Left ventricle myocardium inferior (tissue), 1 donor: Measurements from ENCODE around the gene PMFBP1. TPM values are rescaled to one million over a fixed set of nuclear protein-coding genes. Genes with fewer than 3 reads are reported as not detected.

Experiments
- DNase-seq: peaks from one replicate; pipeline ENCODE4 v3.0.0-alpha.2; 2020
- H3K27ac ChIP-seq: fragments of 200-600 bp; replicated peaks from 2 replicates; pipeline ENCODE4 v1.8.0; 2021
- H3K27me3 ChIP-seq: fragments of 200-600 bp; 2 replicates; pipeline ENCODE4 v1.8.0; 2021; ENCODE audit warnings: low read depth
- H3K36me3 ChIP-seq: fragments of 200-600 bp; 2 replicates; pipeline ENCODE4 v1.8.0; 2021
- H3K4me1 ChIP-seq: fragments of 200-600 bp; 2 replicates; pipeline ENCODE4 v1.8.0; 2021
- H3K4me3 ChIP-seq: fragments of 200-600 bp; 2 replicates; pipeline ENCODE4 v1.8.0; 2021; ENCODE audit warnings: mild to moderate bottlenecking, moderate library complexity
- H3K9me3 ChIP-seq: fragments of 200-600 bp; replicated peaks from 2 replicates; pipeline ENCODE4 v1.8.0; 2021
- intact Hi-C: fragments of 100-400 bp; cut with micrococcal nuclease; formaldehyde crosslinking; loops from one replicate; pipeline ENCODE4 v1.11.0; 2022
- total RNA-seq: library from RNA; stranded (reverse); fragmentation: NEBNext Ultra II Directional; extraction: Animal tissue kit (Norgen Biotek cat#: 25700); gene quantifications from one replicate; pipeline ENCODE4 v1.2.1, GENCODE V29; 2021
- TF ChIP-seq, protein P1 (sequence below): fragments of 200-600 bp; IDR thresholded peaks from 2 replicates; pipeline ENCODE4 v1.8.0; 2021; ENCODE audit warnings: antibody characterized with exemption, mild to moderate bottlenecking, borderline replicate concordance
- donor health status: DM: no; HTN: yes; CAD: no; lungs with severe emphysema.

The PMFBP1 gene
- total RNA-seq, 1 donor from 2014 or later, result 0.05 TPM

DNA sequence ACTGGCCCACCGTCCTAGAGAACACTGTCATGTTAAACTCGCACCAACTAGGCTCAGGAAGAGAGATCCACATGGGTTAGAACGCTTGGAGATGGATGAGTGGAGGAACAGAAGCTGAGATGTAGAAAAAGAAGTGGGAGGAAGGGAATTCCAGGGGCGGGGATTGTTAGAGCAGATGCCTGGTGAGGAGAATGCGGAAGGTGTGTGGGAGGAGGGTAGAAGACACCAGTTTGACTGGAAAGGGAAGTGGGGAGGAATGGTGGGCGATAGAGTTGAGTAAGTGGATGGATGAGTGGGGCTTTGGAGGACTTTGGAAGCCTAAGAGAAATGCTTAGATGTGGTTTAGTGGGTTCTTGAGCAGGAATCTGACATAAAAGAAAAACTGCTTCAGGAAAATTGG lies 40.9 kb downstream of the PMFBP1 start:
- H3K4me3 ChIP-seq, result no peak overlapping the region
- peaks cover 9% of the 10 kb centered on the region for H3K27me3 ChIP-seq
- TF ChIP-seq, protein P1, sequence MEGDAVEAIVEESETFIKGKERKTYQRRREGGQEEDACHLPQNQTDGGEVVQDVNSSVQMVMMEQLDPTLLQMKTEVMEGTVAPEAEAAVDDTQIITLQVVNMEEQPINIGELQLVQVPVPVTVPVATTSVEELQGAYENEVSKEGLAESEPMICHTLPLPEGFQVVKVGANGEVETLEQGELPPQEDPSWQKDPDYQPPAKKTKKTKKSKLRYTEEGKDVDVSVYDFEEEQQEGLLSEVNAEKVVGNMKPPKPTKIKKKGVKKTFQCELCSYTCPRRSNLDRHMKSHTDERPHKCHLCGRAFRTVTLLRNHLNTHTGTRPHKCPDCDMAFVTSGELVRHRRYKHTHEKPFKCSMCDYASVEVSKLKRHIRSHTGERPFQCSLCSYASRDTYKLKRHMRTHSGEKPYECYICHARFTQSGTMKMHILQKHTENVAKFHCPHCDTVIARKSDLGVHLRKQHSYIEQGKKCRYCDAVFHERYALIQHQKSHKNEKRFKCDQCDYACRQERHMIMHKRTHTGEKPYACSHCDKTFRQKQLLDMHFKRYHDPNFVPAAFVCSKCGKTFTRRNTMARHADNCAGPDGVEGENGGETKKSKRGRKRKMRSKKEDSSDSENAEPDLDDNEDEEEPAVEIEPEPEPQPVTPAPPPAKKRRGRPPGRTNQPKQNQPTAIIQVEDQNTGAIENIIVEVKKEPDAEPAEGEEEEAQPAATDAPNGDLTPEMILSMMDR, result no peak
- H3K27ac ChIP-seq, result no peak overlapping the region
- peaks cover 6% of the 10 kb centered on the region for H3K9me3 ChIP-seq
- no peaks in the 10 kb centered on the region for H3K4me1 ChIP-seq
- no peaks in the 10 kb centered on the region for H3K36me3 ChIP-seq
- intact Hi-C loops, result no loop called here
- no peak for DNase-seq

DNA sequence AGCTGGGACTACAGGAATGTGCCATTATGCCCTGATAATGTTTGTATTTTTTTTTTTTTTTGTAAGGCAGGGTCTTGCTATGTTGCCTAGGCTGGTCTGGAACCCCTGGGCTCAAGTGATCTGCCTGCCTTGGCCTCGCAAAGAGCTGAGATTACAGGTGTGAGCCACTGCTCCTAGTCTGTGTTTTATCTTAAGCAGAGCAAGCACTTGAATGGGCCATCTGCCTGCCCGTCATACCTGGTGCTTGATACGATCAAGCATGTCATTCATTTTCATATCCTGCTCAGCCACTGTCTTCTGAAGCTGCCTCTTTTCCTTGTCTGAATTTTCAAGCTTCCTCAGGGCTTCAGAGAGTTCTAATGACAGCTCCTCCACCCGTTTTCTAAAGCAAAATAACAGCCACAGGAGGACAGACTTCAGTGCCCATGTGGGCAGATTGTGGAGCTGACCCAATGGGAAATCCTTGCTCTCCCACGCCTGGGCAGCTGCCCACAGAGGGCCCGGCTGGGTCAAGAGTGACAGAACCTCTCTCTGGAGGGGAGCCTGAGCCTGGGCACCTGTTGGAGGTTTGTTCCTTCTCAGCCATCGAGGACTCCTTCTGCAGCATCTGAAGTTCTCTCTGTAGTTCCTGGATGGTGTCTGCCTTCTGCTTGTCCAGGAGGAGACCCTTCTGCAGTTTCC lies 41.8 kb downstream of the PMFBP1 start:
- intact Hi-C loops, result no loop called here
- peaks cover 6% of the 10 kb centered on the region for H3K9me3 ChIP-seq

DNA sequence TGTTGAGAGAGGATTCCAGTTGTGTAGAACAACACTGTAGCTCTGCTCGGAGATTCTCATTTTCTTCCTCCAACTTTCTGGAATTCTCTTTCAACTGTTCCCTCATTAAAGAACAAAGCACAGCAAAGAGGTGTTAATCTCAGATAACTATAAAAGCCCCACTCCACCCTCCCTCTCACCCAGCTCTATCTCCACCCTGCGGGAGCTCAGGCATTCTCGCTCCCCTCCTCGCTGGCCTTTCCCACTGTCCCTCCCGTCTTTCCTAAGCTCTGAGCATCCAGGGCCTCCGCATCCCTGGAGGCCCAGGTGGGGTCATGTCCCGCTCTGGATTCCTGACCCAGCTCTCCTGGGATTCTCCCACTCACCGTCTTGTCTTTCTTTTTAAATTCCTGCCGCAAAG lies 43.3 kb downstream of the PMFBP1 start:
- TF ChIP-seq, protein P1, result no peak
- Histone ChIP-seq H3K27me3 (peaks cover 9% of the 10 kb centered on the region), H3K27ac (no peak overlapping the region), H3K36me3 (no peaks in the 10 kb centered on the region), H3K4me3 (no peak overlapping the region), H3K4me1 (peaks cover 3% of the 10 kb centered on the region), H3K9me3 (peaks cover 6% of the 10 kb centered on the region)
- no peak for DNase-seq
- intact Hi-C loops, result no loop called here

More for the DNA sequence above, 41.8 kb downstream of the PMFBP1 start:
- H3K4me3 ChIP-seq, result no peak overlapping the region
- TF ChIP-seq, protein P1, result no peak
- no peaks in the 10 kb centered on the region for H3K4me1 ChIP-seq
- peaks cover 9% of the 10 kb centered on the region for H3K27me3 ChIP-seq
- no peak for DNase-seq
- H3K36me3 ChIP-seq, result no peaks in the 10 kb centered on the region
- H3K27ac ChIP-seq, result no peak overlapping the region

DNA sequence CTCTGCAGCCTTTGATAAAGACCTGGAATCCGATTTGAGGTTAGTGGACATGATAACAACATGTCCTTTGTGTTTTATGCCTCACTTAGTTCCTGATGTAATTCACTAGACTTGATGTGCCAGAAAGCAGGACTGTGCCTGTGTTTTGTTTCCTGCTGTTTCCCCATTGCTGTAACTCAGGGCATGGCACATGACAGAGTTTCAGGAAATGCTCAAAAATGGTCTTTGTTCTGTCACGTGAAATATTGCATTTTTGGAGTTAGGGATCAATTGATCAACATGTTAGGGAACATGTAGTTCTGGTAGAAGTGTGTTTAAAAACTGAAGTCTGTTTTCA lies 45.6 kb downstream of the PMFBP1 start:
- TF ChIP-seq, protein P1, result no peak
- Histone ChIP-seq H3K4me3 (no peak overlapping the region), H3K9me3 (peaks cover 6% of the 10 kb centered on the region), H3K27me3 (peaks cover 9% of the 10 kb centered on the region), H3K27ac (no peak overlapping the region), H3K36me3 (no peaks in the 10 kb centered on the region), H3K4me1 (peaks cover 3% of the 10 kb centered on the region)
- no peak for DNase-seq
- intact Hi-C loops, result no loop called here

DNA sequence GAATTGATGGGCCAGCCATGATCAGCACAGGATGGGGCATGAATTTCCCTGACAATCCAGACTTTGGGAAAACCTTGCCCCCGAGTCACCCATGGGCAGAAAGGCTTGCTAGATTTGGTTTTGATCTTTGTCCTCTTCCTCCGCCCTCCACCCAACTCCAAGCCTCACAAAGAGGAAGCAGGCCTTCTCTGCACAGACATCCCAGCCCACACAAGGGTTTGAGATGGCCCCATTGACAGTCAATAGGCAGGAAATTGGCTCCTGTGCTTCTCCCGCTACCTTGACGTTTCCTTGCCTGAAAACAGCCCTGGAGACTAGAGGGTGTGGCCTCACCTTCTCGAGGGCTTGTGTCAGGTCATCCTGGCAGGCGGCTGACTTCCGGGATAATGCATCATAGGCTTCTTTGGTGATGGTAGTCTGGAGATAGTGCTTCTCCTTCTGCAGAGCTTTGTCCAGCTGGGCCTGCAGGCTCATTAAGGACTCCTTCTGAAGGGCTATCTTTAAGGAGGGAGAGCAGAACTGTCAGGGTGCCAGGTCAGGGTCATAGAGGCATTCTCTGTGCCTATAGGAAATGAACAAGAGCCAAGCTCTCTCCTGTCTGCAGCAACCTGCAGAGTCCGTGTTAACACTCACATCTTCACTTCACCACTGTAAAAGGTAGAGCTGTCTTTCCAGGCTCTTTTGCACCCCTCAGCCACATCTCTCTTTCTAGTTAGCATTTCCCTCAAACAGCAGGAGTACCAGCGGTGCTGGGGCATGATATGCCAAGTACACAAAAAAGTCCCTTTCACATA lies 46.1 kb downstream of the PMFBP1 start:
- Histone ChIP-seq H3K36me3 (no peaks in the 10 kb centered on the region), H3K27ac (no peak overlapping the region), H3K27me3 (peaks cover 9% of the 10 kb centered on the region), H3K4me3 (no peak overlapping the region), H3K4me1 (peaks cover 3% of the 10 kb centered on the region), H3K9me3 (peaks cover 6% of the 10 kb centered on the region)
- no peak for DNase-seq
- intact Hi-C loops, result no loop called here
- TF ChIP-seq, protein P1, result no peak
